Fibroblast of skin of left quadriceps (primary cell): ENCODE measurements around the gene MAG.
"Not testable (repeated sequence)": the region's sequence is repeated elsewhere in the genome, so short reads cannot be mapped to it uniquely, and the experiment has no call there.

Source experiments
- DNase-seq, 2 experiments: peaks; one replicate each; pipeline ENCODE4 v3.0.0-alpha.2; 2013; ENCODE audit warnings: low read depth in 2 of 2

Gene MAG

GRCh38 chr19:35346193-35347052 is 54.5 kb downstream of the MAG start:
- no peak for DNase-seq

GRCh38 chr19:35347171-35347929 is 55.4 kb downstream of the MAG start, which contains the start of gene FFAR1:
Gene FFAR1, plus strand, starts transcription at chr19:35347902. Its CDS starts 3,650 bp downstream, at chr19:35351552.
- DNase-seq: no peak

- no peak for DNase-seq
Observed at GRCh38 chr19:35347930-35348298, 56.0 kb downstream of the MAG start.

GRCh38 chr19:35348911-35349611 is 57.1 kb downstream of the MAG start:
- no peak for DNase-seq

GRCh38 chr19:35349614-35350521 is 57.9 kb downstream of the MAG start:
- DNase-seq: no peak

GRCh38 chr19:35350591-35350990 is 58.6 kb downstream of the MAG start:
- DNase-seq: no peak

- DNase-seq: no peak
Observed at GRCh38 chr19:35351411-35352176, 59.6 kb downstream of the MAG start.

GRCh38 chr19:35352177-35352447 is 60.2 kb downstream of the MAG start:
- DNase-seq: no peak

- DNase-seq: peak; percentile 35 to 38
Observed at GRCh38 chr19:35352448-35353304, 60.7 kb downstream of the MAG start.

- no peak for DNase-seq
Observed at GRCh38 chr19:35353635-35354034, 61.7 kb downstream of the MAG start.

- DNase-seq: no peak
Observed at GRCh38 chr19:35354898-35355297, 62.9 kb downstream of the MAG start.

- DNase-seq: no peak
Observed at GRCh38 chr19:35355791-35356460, 64.0 kb downstream of the MAG start.

- DNase-seq: peak; percentile 29 to 37
Observed at GRCh38 chr19:35357867-35358573, 66.1 kb downstream of the MAG start, which contains the start of gene FFAR3. Gene FFAR3, plus strand, starts transcription at chr19:35358460. Its CDS starts 431 bp downstream, at chr19:35358891.

GRCh38 chr19:35358834-35359233 is 66.9 kb downstream of the MAG start:
- DNase-seq: not testable (repeated sequence)

- not testable (repeated sequence) for DNase-seq
Observed at GRCh38 chr19:35359395-35359794, 67.4 kb downstream of the MAG start.

- DNase-seq: not testable (repeated sequence)
Observed at GRCh38 chr19:35360081-35360480, 68.1 kb downstream of the MAG start.

GRCh38 chr19:35360880-35361420 is 69.0 kb downstream of the MAG start:
- DNase-seq: no peak
